Stimulated activated naive CD8-positive, alpha-beta T cell treated with anti-CD3 and anti-CD28 coated beads, Interleukin-15, Interleukin-2, amounts not matched to agents 100 ng/mL and 50 ng/mL, for 24 hours (primary cell): Measurements from ENCODE around the gene POLR1E.
"Not testable (repeated sequence)": the region's sequence is repeated elsewhere in the genome, so short reads cannot be mapped to it uniquely, and the experiment has no call there.

Experiments used
- H3K27ac Mint-ChIP-seq: one replicate; pipeline ENCODE4 v1.8.0; 2021; ENCODE audit warnings: mild to moderate bottlenecking, mixed read lengths
- H3K27me3 Mint-ChIP-seq: one replicate; pipeline ENCODE4 v1.8.0; 2021; ENCODE audit warnings: mixed read lengths
- H3K36me3 Mint-ChIP-seq: one replicate; pipeline ENCODE4 v1.8.0; 2021; ENCODE audit warnings: low read depth, mixed read lengths
- H3K4me1 Mint-ChIP-seq: one replicate; pipeline ENCODE4 v1.8.0; 2021; ENCODE audit warnings: low read depth, mixed read lengths
- H3K4me3 Mint-ChIP-seq: one replicate; pipeline ENCODE4 v1.8.0; 2021; ENCODE audit warnings: mild to moderate bottlenecking, mixed read lengths
- H3K9me3 Mint-ChIP-seq: one replicate; pipeline ENCODE4 v1.8.0; 2021; ENCODE audit warnings: mixed read lengths

POLR1E gene

DNA sequence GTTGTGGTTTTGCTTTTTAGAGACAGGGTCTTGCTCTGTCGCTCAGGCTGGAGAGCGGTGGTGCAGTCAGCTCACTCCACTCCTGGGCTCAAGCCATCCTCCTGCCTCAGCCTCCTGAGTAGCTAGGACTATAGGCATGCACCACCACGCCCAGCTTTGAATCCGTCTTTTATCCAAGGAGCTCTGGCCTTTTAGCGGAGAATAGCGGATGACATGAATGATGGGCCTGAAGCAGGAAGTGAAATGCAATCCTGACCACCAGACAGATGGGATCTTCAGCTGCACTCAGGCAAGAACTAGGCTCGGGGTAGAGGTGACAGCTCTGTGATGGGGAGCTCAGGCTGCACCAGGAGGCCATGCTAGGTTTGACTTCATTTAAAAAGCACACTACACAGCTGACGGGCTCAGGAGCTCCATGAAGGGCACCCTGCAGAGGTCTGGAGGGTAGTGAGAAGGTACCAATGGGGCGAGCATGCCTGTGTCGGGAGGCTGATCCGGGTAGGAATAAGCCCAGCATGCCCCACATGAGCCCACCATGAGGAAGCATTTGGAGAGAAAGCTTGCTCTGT, 21.9 kb downstream of the POLR1E start:
- Mint-ChIP-seq H3K27me3 (no peaks in the 10 kb centered on the region), H3K27ac (peak overlapping the region; percentile 54), H3K4me3 (no peak overlapping the region)

GRCh38 chr9:37508135-37508833, 22.5 kb downstream of the POLR1E start:
- Mint-ChIP-seq H3K27me3 (no peaks in the 10 kb centered on the region), H3K36me3 (peaks cover 37% of the 10 kb centered on the region), H3K9me3 (no peaks in the 10 kb centered on the region), H3K4me3 (no peak overlapping the region), H3K27ac (no peak overlapping the region), H3K4me1 (peaks cover 19% of the 10 kb centered on the region)

More for the DNA sequence above, 21.9 kb downstream of the POLR1E start:
- Mint-ChIP-seq H3K36me3 (peaks cover 43% of the 10 kb centered on the region), H3K4me1 (peaks cover 25% of the 10 kb centered on the region), H3K9me3 (no peaks in the 10 kb centered on the region)

DNA sequence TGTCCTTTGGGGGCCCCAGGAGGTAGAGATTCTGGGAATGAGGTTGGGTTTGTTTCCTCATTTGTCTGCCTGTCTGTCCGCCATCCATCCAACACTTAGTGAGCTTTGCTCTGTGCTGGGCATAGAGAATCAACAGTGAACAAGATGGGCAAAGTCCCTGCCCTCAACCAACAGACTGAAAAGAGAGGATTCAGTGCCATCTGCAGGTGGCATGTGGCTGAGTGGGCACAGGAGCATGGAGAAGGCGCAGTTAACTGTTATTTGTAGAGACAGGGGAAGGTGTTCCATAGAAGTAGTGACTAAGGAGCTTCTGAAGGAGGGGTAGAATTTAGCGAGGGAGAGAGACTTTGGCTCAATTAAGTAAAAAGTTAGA, 23.1 kb downstream of the POLR1E start:
- no peak overlapping the region for H3K27ac Mint-ChIP-seq
- H3K4me1 Mint-ChIP-seq: peaks cover 13% of the 10 kb centered on the region
- no peaks in the 10 kb centered on the region for H3K27me3 Mint-ChIP-seq
- no peak overlapping the region for H3K4me3 Mint-ChIP-seq
- peaks cover 31% of the 10 kb centered on the region for H3K36me3 Mint-ChIP-seq
- H3K9me3 Mint-ChIP-seq: no peaks in the 10 kb centered on the region

GRCh38 chr9:37509536-37509935, 23.8 kb downstream of the POLR1E start:
- H3K27me3 Mint-ChIP-seq: no peaks in the 10 kb centered on the region
- H3K36me3 Mint-ChIP-seq: peaks cover 27% of the 10 kb centered on the region

GRCh38 chr9:37510053-37510452, 24.3 kb downstream of the POLR1E start:
- H3K9me3 Mint-ChIP-seq, H3K27me3 Mint-ChIP-seq, H3K4me1 Mint-ChIP-seq, H3K27ac Mint-ChIP-seq, H3K4me3 Mint-ChIP-seq: not testable (repeated sequence)
- peaks cover 27% of the 10 kb centered on the region for H3K36me3 Mint-ChIP-seq

More at GRCh38 chr9:37509536-37509935, 23.8 kb downstream of the POLR1E start:
- H3K4me1 Mint-ChIP-seq: peaks cover 9% of the 10 kb centered on the region
- no peak overlapping the region for H3K4me3 Mint-ChIP-seq
- H3K27ac Mint-ChIP-seq: no peak overlapping the region
- H3K9me3 Mint-ChIP-seq: no peaks in the 10 kb centered on the region

GRCh38 chr9:37511016-37512010, 25.6 kb downstream of the POLR1E start:
- Mint-ChIP-seq H3K4me3 (no peak overlapping the region), H3K36me3 (peaks cover 17% of the 10 kb centered on the region), H3K27me3 (no peaks in the 10 kb centered on the region), H3K9me3 (no peaks in the 10 kb centered on the region), H3K4me1 (peaks cover 9% of the 10 kb centered on the region), H3K27ac (no peak overlapping the region)

DNA sequence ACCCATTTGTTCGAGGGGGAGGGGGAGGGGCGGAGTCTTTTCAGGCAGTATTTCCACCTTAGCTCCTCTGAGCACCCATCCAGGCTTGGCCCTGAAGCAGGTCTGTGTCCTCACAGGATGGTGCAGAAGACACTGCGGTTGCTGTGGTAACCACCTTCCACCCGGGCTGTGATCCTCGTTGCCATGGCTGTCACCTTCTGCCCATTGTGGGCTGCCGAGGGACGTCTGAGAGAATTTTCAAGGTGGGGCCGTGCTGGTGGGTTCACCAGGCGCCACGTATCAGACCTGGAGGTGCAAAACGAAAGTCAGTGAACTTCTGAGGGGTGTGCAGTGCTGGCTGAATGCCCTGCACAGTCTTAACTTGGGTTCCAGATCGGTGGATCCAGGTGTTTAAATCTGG, 26.7 kb downstream of the POLR1E start:
- H3K27me3 Mint-ChIP-seq: no peaks in the 10 kb centered on the region
- H3K9me3 Mint-ChIP-seq: no peaks in the 10 kb centered on the region
- H3K4me1 Mint-ChIP-seq: peaks cover 1% of the 10 kb centered on the region
- H3K36me3 Mint-ChIP-seq: peaks cover 5% of the 10 kb centered on the region
- H3K4me3 Mint-ChIP-seq: no peak overlapping the region
- no peak overlapping the region for H3K27ac Mint-ChIP-seq

DNA sequence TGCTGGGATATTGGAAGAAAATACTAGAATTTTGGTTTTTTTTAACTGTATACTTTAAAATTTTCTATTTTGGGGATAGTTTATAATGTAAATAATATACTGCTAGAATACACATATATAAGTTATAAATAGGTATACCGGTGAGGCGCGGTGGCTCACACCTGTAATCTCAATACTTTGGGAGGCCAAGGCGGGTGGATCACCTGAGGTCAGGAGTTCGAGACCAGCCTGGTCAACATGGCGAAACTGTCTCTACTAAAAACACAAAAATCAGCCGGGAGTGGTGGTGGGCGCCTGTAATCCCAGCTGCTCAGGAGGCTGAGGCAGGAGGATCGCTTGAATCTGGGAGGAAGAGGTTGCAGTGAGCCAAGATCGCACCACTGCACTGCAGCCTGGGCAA, 28.7 kb downstream of the POLR1E start:
- not testable (repeated sequence) for H3K4me3 Mint-ChIP-seq, H3K4me1 Mint-ChIP-seq, H3K27me3 Mint-ChIP-seq, H3K9me3 Mint-ChIP-seq, H3K27ac Mint-ChIP-seq, H3K36me3 Mint-ChIP-seq

DNA sequence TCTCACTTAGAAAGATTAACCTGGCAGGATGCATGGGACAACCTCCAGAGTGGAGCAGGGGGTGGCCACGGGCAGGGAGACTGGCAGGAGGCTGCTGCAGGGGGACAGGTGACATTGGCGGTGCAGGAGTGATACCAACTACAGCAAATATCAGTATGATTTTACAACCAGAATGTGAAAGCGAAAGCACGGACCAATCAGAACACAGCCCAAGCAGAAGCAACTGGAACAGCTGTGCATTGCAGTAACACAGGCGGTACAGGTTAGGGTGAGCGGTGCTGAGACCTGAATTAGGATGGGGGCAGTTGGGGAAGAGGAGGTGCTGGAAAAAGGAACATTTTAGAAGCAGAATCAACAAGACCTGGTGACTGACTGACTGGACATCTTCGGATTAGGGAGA, 29.3 kb downstream of the POLR1E start:
- H3K36me3 Mint-ChIP-seq: peaks cover 4% of the 10 kb centered on the region
- H3K4me3 Mint-ChIP-seq: no peak overlapping the region
- H3K4me1 Mint-ChIP-seq: no peaks in the 10 kb centered on the region
- H3K27ac Mint-ChIP-seq: no peak overlapping the region
- no peaks in the 10 kb centered on the region for H3K27me3 Mint-ChIP-seq
- no peaks in the 10 kb centered on the region for H3K9me3 Mint-ChIP-seq

DNA sequence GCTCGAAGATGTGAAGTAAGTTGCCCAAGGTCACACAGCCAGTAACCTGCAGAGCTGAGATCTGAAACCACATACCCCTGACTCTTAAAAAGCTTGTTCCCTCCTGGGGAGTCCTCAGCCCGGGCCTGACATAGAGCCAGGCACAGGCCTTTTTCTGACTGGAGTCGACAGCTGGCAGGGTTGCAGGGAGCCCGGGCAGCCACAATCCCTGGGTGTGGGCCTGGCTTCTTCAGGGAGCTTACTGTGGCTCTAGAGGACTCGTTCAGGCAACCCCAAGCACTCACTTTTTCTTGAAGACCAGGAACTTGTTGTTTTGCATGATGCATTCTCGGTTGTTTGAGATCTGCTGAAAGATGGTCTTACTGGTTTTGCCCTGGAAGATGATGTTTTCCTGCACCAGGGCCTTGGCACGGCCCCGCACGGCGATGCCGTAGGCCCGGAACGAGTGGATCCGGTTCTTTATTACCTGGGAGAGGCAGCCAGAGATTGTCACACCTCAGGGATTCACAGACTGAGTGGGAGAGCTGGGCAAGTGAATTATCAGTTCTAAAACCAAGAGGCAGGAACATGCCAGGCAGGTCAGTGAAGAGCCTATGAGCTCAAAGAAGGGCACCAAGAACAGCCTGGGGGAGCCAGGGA, 30.0 kb downstream of the POLR1E start:
- no peaks in the 10 kb centered on the region for H3K4me1 Mint-ChIP-seq
- H3K27me3 Mint-ChIP-seq: no peaks in the 10 kb centered on the region
- no peaks in the 10 kb centered on the region for H3K9me3 Mint-ChIP-seq
- H3K4me3 Mint-ChIP-seq: no peak overlapping the region
- H3K36me3 Mint-ChIP-seq: peaks cover 6% of the 10 kb centered on the region
- no peak overlapping the region for H3K27ac Mint-ChIP-seq

GRCh38 chr9:37517923-37518322, 32.2 kb downstream of the POLR1E start:
- no peaks in the 10 kb centered on the region for H3K9me3 Mint-ChIP-seq
- no peaks in the 10 kb centered on the region for H3K27me3 Mint-ChIP-seq
- H3K27ac Mint-ChIP-seq: no peak overlapping the region
- no peak overlapping the region for H3K4me3 Mint-ChIP-seq
- H3K4me1 Mint-ChIP-seq: no peaks in the 10 kb centered on the region
- peaks cover 14% of the 10 kb centered on the region for H3K36me3 Mint-ChIP-seq

DNA sequence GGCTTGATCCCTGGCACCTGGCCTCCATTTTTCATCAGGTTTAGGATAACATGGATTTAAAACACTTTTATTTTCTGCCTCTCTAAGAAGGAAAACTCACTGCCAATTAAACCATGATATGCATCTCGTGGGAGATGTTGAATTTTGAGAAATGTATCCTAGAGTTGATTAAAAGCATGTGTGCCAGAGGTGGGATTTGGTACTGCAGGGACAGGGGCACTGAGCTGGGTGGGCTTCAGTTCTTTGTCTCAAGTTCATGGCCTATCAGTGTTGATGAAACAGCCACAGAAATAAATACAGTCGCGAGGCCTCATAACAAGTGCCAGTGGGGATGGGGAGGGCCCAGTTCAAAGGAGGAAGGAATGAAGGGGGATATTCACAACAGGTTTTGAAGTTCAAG, 34.9 kb downstream of the POLR1E start:
- peaks cover 26% of the 10 kb centered on the region for H3K36me3 Mint-ChIP-seq
- H3K9me3 Mint-ChIP-seq: no peaks in the 10 kb centered on the region
- no peaks in the 10 kb centered on the region for H3K4me1 Mint-ChIP-seq
- no peak overlapping the region for H3K27ac Mint-ChIP-seq
- H3K4me3 Mint-ChIP-seq: no peak overlapping the region
- H3K27me3 Mint-ChIP-seq: no peaks in the 10 kb centered on the region

DNA sequence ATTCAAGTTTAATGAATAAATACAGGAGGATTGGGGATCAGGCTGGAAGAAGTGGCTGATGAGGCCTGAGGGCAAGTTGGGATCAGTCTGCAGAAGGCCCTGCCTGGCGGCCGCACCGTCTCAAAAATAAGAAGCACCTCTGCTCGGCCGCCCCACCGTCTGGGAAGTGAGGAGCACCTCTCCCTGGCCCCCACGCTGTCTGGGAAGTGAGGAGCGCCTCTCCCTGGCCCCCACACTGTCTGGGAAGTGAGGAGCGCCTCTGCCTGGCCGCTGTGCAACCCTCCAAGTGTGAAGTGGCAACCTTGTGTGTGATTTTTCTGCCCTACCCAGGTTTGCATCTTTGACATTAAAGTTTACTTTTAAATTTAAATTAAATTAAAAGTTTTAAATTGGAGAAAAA, 35.4 kb downstream of the POLR1E start:
- H3K27ac Mint-ChIP-seq: no peak overlapping the region
- H3K9me3 Mint-ChIP-seq: no peaks in the 10 kb centered on the region
- no peaks in the 10 kb centered on the region for H3K27me3 Mint-ChIP-seq
- H3K4me3 Mint-ChIP-seq: no peak overlapping the region
- H3K4me1 Mint-ChIP-seq: no peaks in the 10 kb centered on the region
- peaks cover 30% of the 10 kb centered on the region for H3K36me3 Mint-ChIP-seq

- Mint-ChIP-seq H3K27me3 (no peaks in the 10 kb centered on the region), H3K4me1 (no peaks in the 10 kb centered on the region), H3K36me3 (peaks cover 39% of the 10 kb centered on the region), H3K9me3 (no peaks in the 10 kb centered on the region), H3K4me3 (no peak overlapping the region), H3K27ac (no peak overlapping the region)
Observed at GRCh38 chr9:37522971-37523370, 37.2 kb downstream of the POLR1E start.

GRCh38 chr9:37523916-37524315, 38.2 kb downstream of the POLR1E start:
- peaks cover 39% of the 10 kb centered on the region for H3K36me3 Mint-ChIP-seq
- no peak overlapping the region for H3K27ac Mint-ChIP-seq
- H3K27me3 Mint-ChIP-seq: no peaks in the 10 kb centered on the region
- no peaks in the 10 kb centered on the region for H3K9me3 Mint-ChIP-seq
- no peak overlapping the region for H3K4me3 Mint-ChIP-seq
- peaks cover 9% of the 10 kb centered on the region for H3K4me1 Mint-ChIP-seq
